Superior temporal gyrus (tissue), 1 donor: Measurements from ENCODE around the gene ZNF581.

Experiments
- DNase-seq: peaks from one replicate; pipeline ENCODE4 v3.0.0-alpha.2; 2016; ENCODE audit errors: extremely low spot score

Gene ZNF581

GRCh38 chr19:55679343-55680257, 36.2 kb downstream of the ZNF581 start:
- DNase-seq = no peak

- DNase-seq = no peak
These were observed 37.1 kb downstream of the ZNF581 start for GRCh38 chr19:55680339-55681130.

GRCh38 chr19:55681131-55682092, 38.0 kb downstream of the ZNF581 start:
- DNase-seq = no peak

GRCh38 chr19:55683449-55684261, 40.2 kb downstream of the ZNF581 start:
- DNase-seq = no peak

- no peak for DNase-seq
These were observed 41.7 kb downstream of the ZNF581 start for GRCh38 chr19:55684946-55685681.

GRCh38 chr19:55685776-55686175, 42.3 kb downstream of the ZNF581 start:
- DNase-seq = no peak

GRCh38 chr19:55686311-55687050, 43.0 kb downstream of the ZNF581 start:
- no peak for DNase-seq

GRCh38 chr19:55687281-55688201, 44.1 kb downstream of the ZNF581 start:
- no peak for DNase-seq

- DNase-seq = no peak
These were observed 45.2 kb downstream of the ZNF581 start for GRCh38 chr19:55688422-55689218.

- no peak for DNase-seq
These were observed 46.1 kb downstream of the ZNF581 start for GRCh38 chr19:55689411-55690108.

- no peak for DNase-seq
These were observed 46.8 kb downstream of the ZNF581 start for GRCh38 chr19:55690109-55690768.

GRCh38 chr19:55690769-55691545, 47.5 kb downstream of the ZNF581 start:
- DNase-seq = no peak

- DNase-seq = no peak
These were observed 48.4 kb downstream of the ZNF581 start for GRCh38 chr19:55691561-55692481.

GRCh38 chr19:55692681-55693081, 49.2 kb downstream of the ZNF581 start:
- no peak for DNase-seq
